ENCODE data around the gene C8B.

C8B gene

DNA sequence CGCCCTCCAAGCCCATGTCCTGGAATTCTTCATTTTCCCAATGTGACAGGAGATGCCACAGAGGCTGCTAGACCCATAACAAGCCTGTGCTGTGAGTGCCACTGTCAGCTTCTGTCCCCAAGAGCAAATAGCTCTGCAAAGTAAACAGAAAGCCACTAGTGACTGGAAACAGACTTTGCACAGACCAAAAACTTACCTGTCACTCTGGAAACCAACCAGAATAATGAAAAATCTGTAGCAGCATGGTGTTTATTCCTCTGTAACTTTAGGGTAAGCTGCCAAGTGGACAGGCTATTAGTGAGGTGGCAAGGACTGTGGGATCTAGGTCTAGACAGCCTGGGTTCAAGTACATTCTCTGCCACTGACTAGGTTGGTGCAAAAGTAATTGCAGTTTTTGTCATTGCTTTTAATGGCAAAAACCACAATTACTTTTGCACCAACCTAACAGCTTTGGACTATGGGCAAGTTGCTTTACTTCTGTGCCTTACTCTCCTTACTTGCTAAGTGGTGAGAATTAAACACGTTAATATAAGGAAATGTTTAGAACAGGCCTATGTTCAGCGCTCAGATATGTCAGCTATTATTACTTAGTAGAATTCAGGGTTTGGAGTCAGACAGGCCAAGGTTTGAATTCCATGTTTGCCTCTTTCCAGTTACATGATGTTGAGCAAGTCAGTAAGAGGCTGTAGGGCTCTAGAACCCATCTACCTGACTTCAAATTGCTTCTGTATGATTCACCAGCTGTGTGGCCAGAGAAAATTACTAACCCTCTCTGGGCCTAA is at the start of gene C8B:
Gene C8B, minus strand, starts transcription at position 100 of the 782 bp plus-strand sequence. Its CDS starts 67 bp downstream, at position 33.
- DNase-seq (ENCODE audit: low read depth), result no peak

DNA sequence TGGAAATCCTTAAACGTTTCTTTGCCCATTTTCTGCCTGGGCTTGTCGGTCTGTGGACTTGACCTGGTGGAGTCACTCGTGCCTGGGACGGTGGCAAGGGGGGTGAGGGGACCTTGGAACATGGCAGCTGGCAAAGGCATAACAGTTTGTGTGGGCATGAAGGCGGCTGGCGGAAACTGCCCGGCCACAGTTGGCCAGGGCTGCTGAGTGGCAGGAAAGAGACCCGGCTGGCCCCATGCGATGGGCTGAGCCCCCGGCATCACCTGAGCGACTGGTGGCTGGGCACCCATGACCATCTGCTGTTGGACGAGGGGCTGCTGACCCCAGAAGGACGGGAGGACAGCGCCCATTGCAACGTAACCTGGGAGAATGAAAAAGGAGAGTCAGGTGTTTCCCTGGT is 49.3 kb upstream of the C8B start:
- DNase-seq (ENCODE audit: low read depth), result no peak

DNA sequence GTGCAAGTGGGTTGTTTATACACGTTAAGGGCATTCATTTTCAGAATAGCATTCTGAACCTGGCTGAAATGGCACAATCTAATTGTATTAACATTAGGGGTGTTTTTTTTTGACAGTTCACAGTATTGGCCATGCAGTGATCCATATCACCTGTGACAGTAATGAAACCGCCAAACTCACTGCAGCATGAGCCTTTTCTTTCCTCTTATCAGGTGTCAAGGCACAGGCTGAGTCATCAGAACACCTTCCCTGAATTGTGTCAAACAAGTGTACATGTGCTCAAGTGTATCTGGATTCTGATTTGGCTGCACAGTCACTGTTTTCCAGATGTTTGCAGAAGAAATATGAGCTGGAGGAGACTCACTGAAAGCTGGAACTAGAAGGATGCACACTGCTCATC is 47.7 kb upstream of the C8B start:
- no peak for DNase-seq (ENCODE audit: low read depth)

DNA sequence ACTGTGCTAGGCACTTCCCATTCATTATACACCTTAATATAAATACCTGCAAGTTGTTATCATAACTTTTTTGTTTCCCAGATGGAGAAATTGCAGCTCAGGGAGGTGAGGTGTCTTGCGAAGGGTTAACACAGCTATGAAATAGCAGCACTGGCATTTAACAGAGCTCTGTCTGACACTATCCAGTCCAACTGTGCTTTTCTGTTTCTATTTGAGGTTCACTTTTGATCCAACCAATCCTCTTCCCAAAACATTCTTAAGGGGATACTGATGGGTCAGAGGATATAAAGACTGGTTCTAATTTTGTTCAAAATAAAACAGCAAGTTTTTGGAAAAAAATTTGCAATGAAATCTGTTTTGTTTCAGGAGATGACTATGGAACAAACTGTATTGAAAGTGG is 46.5 kb upstream of the C8B start:
- DNase-seq (ENCODE audit: low read depth), result no peak

DNA sequence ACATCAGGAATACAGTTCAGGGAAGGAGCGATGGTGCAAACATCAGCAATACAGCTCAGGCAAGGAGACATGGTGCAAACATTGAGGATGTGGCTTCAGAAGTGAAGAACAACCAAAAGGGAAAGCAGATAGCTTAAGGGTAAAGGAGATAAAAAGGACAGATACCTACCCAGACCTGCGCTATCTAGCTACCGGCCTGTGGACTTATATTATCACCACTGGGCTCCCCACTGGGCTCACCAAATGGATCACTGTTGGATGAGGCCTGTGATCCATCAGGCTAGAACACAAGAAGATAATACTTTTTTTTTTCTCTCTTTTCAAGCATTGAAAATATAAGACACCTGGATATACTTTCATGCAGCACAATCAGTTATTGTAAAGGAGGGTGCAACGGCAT is 44.7 kb upstream of the C8B start:
- DNase-seq (ENCODE audit: low read depth), result no peak

DNA sequence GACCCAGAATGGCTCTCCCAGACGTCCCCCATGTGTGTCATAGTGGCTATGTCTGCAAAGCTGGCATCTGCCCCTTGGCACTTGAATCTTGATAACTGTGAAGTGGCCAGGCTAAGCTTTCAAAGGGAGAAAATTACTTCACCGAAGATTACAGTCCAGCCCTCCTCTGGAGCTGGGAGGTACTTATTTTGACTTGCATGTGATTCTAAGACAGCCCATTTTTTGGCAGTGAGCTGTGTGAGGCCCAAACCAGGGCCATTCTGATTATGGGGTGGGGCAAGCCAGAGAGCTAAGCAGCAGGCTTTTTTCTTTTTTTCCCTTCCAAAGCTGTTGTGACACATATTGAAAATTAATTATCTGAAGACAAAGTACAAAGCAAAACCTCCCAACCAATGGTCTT is 42.1 kb upstream of the C8B start:
- no peak for DNase-seq (ENCODE audit: low read depth)

DNA sequence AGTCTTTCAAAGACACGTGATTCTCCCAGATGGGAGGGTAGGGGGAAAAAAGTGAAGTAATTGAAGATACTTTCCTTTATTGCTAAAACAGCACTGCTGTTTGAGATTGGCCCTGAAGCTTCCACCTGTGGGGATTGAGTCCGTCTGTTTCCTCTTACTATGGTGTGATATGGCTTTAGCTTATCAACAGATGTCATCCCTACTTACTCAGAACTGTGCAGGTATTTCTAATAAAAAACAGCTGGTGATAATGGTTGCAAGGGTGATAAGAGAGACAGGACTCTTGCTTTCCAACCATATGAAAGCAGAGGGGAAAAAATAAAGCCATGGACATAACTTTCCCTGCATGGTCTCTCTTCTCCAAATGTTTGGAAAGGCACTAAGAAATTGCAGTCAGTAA is 41.7 kb upstream of the C8B start:
- DNase-seq (ENCODE audit: low read depth), result no peak

DNA sequence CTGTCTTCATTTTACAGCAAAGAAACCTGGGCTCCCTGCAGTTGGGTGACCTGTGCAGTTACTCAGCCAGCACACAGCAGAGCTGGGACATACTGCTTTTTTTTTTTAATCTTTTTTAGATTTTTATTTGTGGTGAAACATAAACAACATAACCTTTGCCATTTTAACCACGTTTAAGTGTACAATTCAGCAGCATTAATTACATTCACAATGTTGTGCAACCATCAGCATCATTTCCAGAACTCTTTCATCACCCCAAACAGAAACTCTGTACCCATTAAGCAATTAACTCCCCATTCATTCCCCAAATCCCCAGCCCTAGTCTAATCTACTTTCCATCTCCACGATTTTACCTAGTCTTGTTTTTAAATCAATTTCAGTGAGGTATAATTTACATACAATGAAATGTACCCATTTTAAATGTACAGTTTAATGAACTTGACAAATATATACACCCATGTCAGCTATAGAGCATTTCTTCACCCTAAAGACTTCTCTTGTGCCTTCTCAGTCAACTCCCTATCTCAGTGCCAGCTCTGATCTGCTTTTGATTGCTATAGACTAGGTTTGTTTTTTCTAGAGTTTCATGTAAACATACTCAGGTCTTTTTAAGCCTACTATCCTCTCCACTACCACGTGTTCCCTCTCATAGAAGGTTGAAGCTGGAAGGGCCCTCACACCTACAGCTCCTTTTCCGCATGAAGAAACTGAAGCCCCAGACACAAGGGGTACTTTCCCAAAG is 37.8 kb upstream of the C8B start:
- no peak for DNase-seq (ENCODE audit: low read depth)

DNA sequence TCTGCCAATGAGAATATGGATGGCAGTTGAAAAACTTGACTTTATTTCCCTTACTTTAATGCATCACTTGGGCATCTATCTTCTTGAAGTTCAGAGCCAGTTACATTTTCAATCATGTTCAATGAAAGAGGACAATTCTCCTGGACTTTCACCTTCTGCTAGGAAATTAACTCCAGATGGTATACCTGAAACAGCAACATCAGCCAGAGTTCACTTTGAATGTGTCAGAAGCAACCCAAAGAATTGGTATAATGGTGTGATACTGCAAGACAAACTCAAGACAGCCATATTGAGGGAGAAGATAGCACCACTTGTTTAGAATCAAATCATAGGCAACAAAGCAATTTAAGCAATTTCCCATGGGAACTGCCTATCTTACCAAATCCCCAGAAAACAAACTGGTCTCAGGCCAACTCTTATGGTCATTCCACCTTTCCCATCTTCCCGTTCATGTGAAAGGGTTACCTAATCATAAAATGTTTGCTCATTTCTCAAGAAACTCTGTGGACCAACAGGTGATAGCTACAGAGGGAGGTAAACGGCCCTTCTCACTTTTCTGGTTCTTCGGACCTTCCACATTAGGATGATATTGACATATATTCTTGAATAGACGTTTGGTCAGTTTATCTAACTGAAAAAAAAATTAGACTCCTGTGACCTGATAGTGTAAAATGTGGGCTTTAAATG is 29.7 kb upstream of the C8B start:
- DNase-seq (ENCODE audit: low read depth), result no peak

DNA sequence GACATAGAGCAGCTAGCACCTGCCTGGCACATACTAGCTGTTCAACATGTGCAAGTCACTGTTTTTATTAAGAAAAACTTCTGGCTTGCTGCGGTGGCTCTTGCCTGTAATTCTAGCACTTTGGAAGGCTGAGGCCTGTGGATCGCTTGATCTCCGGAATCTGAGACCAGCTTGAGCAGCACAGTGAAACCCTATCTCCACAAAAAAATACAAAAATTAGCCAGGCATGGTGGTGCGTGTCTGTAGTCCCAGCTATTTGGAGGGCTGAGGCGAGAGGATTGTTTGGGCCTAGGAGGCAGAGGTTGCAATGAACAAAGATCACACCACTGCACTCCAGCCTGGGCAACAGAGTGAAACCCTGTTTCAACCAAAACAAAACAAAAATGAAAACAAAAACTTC is 27.7 kb upstream of the C8B start:
- DNase-seq (ENCODE audit: low read depth), result no peak

DNA sequence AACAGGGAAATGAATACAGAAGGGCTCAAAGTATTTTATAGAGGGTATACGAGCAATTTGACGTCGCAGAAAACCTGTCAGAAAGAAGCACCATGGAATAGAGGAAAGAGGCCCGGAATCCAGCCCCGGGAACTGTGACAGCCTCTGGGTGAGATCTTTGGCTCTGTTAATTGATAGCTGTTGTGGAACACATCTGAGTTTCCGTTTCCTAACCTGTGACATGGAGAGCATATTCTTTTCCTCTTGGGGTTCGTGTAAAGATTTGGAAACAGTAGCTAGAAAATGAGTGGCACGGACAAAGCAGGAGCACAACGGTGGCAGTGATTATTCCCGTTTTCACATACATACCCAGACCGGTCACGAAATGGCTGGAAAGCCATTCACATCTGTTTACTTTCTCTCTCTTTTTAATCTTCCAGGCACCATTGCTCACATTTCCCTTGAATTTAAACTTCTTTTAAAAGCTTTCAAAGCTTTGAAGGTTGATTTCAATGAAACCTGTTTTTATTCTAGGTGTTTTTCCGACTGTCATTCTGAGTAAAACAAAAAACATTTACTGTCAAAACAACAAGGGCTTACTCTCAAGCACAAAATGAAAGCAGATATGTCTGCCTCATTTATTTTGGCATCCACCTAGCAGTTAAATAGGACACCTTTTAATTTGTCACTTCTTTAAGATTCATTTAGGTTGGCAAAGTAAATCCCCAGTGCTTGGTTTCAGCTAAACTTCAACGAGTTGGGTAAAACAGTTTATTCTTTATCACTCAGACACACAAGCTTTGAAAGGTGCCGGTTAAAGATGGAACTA is 26.7 kb upstream of the C8B start:
- DNase-seq (ENCODE audit: low read depth), result no peak

DNA sequence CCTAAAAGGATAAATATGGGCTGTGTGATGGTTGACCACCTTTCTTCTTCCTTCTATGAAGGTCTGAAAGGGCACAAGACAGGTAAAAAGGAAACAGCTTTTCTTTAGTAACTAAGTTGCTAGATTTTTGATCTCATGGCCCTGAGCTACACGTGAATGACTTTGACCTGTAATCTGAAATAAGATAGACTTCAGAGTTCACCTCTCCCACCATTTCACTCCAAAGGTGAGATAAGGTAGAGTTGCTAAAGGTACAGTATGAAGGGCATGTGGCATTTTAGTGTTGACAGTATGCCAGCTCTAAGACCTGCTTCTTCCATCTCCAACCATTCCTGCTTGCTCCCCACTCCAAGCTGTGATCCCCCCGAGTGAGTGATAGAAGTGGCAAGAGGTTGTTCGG is 25.8 kb upstream of the C8B start:
- DNase-seq (ENCODE audit: low read depth), result no peak

DNA sequence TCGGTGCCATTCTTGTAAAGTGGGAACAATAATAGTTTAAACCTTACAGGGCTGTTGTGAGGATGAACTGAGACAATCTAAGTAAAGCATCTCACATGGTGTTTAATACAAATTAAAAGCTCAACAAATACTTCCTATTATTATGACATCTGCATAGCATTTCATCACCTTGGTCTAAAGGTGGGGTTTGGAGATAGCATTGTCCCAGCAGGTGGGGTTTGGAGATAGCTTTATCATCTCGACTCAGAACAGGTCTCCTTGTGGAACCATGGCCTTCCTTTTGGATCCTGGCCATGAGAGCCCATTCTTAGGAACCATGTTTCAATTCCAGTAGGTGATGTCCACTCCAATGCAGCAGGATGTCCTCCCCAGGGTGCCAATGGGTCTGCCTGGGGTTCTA is 20.6 kb upstream of the C8B start:
- DNase-seq (ENCODE audit: low read depth), result no peak

DNA sequence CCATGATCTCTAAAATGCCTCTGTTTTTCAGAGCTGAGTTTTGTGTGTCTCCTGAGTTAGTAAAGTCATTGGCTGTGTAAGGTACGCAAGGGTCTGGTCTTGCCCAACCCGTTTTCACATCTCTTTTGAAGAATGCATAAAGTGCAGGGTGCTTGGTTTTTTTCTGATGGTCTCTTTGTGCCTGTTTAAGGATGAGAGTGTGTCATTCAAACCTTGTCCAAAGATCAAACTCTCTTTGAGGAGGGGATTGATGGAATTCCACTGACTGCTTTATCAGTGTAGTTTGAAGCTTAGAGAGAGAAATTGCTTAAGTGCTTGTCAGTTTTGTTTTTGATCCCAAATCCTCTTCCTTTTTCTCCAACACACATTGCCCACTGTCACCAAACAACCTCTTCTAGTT is 20.0 kb upstream of the C8B start:
- no peak for DNase-seq (ENCODE audit: low read depth)

DNA sequence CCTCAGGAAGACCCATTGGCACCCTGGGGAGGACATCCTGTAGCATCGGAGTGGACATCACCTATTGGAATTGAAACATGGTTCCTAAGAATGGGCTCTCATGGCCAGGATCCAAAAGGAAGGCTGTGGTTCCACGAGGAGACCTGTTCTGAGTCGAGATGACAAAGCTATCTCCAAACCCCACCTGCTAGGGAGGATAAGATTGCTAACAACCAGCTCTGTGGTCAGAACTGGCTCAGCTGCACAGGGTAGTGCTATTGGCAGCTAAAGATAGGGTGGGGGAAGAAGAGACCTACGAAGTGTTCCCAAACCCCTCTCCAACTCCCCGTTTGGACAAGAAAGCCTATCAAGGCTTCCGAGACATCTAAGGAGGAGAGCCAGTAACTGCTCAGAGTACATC is 17.7 kb upstream of the C8B start:
- DNase-seq (ENCODE audit: low read depth), result no peak

DNA sequence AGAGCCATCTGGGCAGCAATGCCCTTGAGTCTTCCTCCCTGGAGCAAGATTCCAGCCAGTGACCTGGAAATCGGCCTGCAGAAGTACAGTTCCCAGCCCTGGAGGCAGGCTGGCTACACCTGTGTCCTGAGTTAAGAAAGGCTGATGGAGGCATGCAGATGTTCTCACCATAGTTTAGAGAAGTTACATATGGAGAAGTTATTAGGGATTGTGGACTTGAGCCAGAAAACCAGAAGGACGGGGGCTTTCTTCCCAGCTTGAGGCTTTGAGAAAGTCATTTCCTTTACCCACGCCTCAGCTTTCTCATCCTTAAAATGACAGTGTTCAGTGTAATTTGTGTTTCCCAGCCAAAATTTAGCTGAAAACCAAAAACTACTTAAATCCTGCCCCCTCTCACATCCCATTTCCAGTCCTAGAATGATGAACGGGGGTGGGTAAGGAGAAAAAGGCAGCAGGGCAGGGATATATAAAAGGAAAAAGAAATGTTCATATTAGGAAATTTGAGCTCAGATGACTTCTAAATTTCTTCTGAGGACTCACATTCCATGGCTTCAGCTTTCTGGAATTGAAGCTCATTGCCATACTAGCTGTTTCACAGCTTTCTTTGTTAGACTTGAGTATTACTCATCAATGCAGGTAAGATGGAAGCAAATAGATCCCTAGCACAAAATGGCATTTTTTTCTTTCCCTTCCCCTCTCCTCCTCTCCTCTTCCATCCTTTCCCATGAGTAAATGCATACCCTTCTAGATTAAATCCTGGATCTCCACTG is 14.4 kb upstream of the C8B start:
- no peak for DNase-seq (ENCODE audit: low read depth)

DNA sequence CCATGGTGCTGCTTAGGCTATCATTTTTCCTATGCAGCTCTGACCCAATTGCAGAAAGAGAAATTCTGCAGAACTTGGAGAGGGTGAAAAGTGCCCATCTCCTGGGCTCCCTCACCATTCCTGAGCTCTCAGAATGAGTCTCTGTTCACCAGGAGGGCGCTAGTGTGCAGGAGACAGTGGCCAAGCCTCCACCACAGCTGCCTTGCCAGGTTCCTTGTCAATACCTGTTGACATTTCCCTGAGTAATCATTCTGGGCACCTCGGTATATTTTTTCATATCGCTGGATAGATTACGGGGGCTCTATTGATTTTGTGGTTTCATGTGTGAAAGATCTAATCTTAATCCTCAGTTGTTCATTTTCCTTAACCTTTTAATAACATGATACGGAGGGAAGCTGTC is 13.0 kb upstream of the C8B start:
- no peak for DNase-seq (ENCODE audit: low read depth)

DNA sequence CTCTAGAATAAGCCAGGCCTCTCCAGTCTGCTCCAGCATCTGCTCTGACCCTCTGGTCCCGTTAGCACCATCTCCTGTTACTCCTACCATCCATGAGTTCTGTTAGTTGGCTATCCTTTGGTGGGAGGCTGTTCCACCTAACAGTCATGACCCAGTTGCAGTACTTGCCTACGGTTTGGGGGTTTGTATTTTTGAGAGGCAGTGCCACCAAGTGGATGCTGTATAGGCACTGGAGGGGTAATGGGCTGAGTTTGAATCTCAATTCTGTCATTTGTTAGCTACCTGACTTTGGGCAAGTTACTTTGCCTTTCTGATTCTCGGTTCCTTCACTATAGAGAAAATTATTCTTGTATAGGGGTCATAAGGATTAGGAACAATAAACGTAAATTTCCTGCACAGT is 12.1 kb upstream of the C8B start:
- DNase-seq (ENCODE audit: low read depth), result no peak

DNA sequence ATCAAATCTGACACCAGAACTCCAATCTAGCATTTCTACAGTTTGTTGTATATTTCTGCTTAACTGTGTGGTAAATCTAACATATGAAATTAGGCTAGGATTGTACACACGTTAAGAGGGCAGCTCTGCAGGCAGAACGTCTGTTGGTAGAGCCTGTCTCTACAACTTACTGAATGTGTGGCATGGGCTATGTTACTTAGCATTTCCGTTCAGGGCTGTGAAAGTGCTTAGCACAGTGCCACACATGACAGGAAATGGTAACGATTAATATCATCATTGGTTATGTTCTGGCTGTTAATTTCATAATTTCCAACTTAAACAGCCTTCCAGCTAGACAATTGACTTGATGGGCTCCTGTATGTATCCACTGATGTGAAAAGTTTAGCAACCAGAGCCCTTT is 9.6 kb upstream of the C8B start:
- DNase-seq (ENCODE audit: low read depth), result no peak

DNA sequence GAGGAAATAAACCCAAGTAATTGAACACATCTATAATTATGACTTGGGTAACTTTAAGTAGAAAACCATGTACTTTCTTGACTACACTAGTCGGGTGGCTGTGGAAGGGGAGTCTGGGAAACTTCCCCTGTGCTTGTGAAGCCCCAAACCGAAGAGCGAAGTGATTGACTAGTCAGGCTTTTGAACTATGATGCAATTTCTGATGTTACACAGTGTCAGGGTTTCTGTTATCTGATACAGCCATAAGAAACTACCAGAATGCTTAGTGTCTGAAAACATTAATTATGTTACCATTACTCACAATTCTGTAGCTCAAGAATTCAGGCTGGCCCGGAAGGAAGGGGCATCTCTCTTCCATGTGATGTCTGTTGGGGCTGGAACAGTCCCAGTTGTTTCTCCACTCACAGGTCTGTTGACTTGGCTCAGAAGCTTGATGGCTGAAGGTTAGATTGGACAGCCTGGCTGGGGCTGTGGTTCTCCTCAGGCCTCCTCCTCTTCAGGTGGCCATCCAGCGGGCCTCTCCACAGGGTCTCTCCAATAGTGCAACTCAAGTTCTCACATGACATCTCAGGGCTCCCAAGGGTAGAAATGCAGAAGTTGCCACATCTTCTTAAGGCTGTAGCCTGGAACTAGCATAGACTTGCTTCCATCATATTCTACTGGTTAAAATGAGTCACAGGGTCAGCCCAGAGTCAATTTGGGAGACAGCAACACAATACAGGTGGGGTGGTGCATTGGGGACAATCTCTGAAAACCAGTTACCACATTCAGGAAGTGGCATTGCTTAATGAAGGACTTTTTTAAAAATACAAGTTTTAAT is 8.3 kb upstream of the C8B start:
- no peak for DNase-seq (ENCODE audit: low read depth)

DNA sequence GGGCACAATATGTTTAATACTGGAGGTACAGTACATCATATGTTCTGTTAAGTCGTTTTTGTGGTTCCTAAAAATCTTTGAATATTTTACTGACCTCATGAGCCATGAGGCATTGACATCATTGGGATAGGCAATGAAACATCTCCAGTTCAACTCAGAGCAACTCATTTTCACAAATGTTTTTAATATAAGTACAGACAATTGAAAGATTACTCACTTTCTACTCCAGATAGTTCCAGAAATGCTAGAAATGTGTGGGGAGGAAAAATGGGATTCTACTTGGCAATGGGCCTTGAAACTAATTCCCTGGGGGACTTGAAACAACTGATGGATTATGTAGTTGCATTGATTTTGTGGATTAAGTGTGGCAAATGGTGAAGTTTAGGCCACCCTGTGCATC is 7.2 kb upstream of the C8B start:
- no peak for DNase-seq (ENCODE audit: low read depth)
